Cardiac septum (tissue), 1 donor: Measurements from ENCODE around the gene SLC9A7. TPM values are rescaled to one million over a fixed set of nuclear protein-coding genes. Genes with fewer than 3 reads are reported as not detected.

Experiments
- DNase-seq: peaks from one replicate; pipeline ENCODE4 v3.0.0-alpha.2; 2020; ENCODE audit warnings: low spot score
- intact Hi-C: fragments of 100-400 bp; cut with DNase I; formaldehyde crosslinking; loops from one replicate; pipeline ENCODE4 v1.14.0; 2022
- total RNA-seq: library from RNA; stranded (reverse); fragmentation: NEBNext Ultra II Directional; extraction: Animal tissue kit (Norgen Biotek cat#: 25700); gene quantifications from one replicate; pipeline ENCODE4 v1.2.1, GENCODE V29; 2021
- donor health status: DM: no; HTN: no; CAD: no.

The SLC9A7 gene
- total RNA-seq, 1 donor from 2014 or later: 1.0 TPM

DNA sequence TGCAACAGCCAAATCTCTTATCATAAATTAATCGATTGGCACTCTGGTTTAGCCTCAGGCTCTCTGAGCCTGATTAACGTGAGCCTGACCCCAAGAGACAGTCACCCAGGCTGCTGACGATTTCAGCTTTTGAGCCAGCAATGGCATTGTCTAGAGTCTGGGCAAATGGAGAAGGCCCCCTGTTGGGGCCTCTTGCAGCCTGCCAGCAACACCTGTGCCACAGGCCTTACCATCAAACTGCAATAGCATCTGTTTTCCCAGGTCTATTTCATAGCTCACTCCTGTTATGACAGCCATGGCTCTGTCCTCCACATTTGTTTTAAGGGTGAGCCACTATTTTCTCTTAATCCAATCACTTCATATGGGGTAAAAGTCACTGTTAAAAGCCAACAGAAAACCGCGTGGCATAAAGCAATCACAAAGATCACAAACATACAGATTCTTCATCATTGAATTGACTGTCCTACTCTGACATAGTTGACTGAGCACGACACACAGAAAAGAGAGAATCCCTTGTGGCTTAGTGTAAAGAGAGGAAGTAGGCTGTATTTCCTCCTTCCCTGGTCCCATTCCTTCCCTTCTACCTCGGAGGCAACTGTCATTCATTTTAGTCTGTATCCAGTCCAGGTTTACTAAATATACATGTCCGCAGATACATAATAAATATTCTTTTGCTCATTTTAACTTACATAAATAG, 47.8 kb downstream of the SLC9A7 start:
- intact Hi-C loops: no loop called here
- DNase-seq: no peak

DNA sequence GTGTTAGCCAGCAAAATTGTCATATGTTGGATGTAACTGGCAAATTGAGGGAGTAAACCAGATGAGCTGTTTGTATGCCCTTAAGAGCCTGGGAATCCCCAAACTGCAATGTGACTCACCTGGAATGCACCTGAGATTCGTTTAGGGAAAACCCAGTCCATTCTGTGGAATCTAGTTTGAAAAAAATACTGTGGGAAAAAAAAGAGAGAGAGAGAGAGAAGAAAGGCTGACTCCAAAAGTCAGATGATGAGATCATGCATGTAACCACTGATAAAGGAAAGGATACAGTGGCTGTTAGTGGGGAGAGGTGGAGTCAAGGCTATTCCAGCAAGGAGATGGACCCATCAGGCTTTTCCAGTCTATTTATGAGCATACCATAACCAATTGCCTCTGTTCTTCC, 48.5 kb downstream of the SLC9A7 start:
- intact Hi-C loops: no loop called here

DNA sequence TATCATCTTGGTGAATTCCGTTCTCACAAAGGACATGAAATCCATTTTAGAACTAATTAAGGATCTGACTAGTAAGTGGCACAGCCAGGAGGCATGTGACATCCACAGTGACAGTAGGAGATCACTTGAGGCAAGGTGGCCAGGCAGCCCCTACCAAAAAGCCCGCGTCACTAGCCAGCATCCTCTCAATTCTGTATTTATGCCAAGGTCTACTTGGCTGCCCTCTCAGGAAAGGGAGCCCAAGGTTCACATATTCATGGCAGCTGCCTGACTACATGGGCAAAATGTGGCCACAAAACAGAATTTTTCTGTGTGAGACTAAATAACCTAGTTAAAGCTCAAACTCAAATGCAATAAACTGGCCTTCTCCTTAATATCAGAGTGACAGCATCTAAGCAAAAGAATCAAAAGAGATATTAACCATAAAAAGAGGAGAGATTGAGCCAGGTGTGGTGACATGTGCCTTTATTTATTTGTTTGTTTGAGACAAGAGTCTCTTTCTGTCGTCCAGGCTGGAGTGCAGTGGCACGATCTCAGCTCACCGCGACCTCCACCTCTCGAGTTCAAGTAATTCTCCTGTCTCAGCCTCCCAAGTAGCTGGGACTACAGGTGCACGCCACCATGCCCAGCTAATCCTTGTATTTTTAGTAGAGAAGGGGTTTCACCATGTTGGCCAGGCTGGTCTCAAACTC, 51.5 kb downstream of the SLC9A7 start:
- intact Hi-C loops: no loop called here
- DNase-seq: no peak

More for the DNA sequence above, 48.5 kb downstream of the SLC9A7 start:
- no peak for DNase-seq

DNA sequence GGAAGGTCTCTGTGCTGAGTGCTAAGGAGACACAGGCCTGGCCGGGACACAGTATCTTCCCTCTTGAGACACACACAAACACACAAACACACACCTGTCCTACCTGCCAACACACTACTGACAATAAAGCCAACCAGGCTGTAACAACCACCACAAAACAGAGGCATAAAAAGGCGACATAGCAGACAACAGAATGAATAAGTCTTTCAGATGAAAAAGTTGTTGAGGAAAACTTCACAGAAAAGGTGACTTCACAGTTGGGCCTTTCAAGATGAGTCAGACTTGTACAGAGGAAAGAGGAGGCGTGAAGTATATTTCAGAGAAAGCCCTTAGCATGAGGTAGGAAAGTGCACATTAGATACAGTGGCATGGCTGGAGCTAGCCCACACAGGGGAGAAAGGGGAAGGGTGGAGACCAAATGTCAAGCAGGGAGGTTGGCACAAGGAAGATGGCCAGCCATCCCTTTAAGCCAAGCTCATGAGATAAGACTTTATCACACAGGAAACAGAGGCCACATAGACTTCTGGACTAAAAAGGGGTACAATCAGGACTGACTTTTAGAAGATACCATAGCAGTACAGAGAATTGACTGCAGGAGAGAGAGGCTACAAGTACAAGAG, 54.0 kb downstream of the SLC9A7 start:
- DNase-seq: no peak
- intact Hi-C loops: no loop called here

DNA sequence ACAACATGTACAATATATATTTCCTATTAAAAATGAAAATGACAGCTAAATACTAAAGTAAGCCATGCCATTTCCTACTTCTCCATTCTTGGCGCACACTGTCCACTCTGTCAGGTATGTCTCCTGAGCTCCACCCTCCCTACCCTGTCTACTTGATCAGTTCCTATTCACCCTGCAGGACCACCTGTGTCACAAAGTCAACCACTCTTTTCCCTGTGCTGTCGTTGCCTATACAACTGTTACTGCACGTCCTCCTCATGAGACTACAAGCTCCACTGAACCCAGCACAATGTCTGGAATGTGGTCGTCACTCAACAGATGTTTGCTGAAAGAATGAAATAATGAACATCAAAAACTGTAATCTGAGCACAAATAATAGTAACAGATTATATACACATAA, 54.9 kb downstream of the SLC9A7 start:
- intact Hi-C loops: no loop called here
- no peak for DNase-seq

DNA sequence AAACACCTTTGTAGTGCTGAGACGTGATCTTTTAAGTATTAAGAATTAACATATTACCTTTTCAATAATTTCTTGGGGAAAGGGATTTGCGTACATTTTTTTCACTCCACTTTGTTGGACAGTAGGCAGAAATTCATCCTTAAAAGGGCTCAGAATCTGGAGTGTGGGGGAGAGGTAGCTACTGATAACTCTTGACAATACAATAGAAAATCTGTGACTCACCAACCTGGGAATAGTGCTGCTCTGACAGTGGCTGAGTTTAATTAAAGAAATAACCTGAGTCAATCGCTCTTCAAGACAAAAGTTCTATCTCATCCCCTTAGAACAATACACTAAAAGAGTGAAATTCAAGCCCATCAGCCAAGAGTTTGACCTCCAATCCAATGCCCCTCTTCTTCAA, 60.2 kb downstream of the SLC9A7 start:
- intact Hi-C loops: no loop called here
- no peak for DNase-seq

DNA sequence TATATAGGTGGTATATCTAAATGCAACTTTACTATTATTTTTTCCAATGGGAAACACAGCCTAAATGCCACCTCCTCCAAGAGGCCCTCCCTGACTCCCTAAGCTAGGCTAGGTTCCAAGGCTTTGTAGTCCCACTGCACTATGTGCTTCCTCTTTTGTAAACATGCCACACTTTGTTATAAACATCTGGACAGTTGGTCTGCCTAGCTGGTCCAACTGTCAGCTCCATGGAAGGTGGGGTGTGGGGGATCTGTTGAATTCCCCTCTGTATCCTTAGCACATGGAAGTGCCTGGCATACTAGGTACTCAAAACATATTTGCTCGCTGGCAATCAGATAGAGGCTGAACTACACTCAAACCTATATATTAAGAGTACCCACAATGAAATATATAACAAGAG, 63.4 kb downstream of the SLC9A7 start:
- intact Hi-C loops: no loop called here
- DNase-seq: no peak

DNA sequence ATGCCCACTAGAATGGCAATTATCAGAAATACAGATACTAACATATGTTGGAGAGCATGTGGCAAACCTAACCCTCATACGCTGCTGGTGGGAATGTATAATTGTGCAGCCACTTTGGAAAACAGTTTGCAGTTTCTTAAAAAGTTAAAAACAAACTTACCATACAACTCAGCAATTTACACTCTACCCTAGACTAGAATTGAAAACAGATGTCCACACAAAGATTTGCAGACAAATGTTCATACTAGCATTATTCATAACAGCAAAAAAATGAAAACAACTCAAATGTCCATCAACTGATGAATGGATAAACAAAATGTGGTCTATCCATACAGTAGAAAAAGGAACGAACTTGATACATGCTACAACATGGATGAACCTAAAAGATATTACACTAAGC, 64.4 kb downstream of the SLC9A7 start:
- no peak for DNase-seq
- intact Hi-C loops: no loop called here

DNA sequence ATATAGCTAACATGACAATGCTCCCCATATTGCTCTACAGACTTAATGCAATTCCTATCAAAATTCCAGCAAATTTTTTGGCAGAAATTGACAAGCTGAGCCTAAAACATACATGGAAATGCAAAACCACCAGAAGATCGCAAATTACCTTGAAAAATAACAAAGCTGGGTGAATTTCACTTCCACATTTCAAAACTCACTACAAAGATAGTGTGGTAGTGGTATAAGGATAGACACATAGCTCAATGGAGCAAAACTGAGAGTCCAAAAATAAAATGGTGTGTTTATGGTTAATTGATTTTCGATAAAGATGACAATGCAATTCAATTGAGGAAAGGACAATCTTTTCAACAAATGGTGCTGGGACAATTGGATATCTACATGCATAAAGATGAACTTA, 65.8 kb downstream of the SLC9A7 start:
- intact Hi-C loops: no loop called here
- no peak for DNase-seq

DNA sequence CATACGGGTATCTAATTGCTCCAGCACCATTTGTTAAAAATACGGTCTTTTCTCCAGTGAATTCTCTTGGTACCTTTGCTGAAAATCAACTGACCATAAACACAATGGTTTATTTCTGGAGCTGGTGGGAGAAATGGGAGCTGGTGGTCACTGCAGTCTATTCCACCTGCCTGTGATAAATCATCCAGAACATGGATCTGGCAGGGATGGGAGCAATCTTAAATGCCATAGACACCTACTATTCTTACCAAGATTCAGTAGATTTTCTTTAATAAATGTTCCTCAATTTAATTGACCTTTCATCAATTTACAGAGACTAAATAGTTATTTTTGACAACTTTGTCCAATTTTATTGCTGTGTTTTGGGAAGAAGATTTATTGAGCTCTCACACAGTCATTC, 68.1 kb downstream of the SLC9A7 start:
- no peak for DNase-seq
- intact Hi-C loops: no loop called here

DNA sequence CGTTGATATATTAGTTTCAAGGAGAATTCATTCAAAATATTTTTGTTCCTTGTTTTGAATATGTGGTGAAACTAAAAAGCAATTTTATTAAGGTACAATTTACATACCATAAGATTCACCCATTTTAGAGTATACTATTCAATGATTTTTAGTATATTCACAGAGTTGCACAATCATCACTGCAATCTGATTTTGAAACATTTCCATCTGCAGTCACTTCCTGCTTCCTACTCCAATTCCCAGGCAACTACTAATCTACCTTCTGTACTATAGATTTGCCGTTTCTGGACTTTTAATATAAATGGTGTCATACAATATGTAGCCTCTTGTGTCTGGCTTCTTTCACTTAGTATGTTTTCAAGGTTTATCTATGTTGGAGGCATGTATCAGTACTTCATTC, 71.3 kb downstream of the SLC9A7 start:
- intact Hi-C loops: loop anchor here (5.0 kb wide), 1 partner anchor 135 kb away; no protein-coding TSS in a partner anchor
- DNase-seq: no peak

DNA sequence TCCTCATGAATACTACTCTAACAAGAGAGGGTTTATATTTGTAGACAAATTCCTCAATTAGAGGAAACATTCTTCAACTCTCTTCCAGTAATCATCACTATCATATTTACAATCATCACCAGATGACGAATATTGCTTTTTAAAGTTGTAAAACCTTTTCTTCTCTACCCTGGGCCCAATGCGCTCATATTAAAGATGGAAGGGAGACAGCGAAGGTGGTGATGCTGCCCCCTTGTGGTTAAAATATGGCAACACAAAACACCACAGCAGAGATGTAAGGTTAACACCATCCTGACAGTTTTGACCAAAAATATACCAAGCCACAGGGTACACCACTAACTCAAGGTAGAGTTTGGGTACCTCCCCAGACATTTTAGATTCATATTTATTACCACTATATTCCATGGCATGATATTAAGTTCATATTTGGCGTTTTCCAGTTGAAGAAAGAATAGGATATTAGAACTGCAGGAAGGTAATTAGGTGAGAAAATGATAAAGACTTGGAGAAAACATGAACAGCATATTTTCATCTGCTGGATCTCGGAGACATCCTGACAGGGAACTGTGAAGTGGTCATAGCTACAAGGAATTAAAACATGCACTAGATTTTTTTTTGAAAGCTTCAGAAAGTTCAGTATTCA, 72.8 kb downstream of the SLC9A7 start:
- no peak for DNase-seq
- intact Hi-C loops: loop anchor here (5.0 kb wide), 1 partner anchor 134 kb away; no protein-coding TSS in a partner anchor

DNA sequence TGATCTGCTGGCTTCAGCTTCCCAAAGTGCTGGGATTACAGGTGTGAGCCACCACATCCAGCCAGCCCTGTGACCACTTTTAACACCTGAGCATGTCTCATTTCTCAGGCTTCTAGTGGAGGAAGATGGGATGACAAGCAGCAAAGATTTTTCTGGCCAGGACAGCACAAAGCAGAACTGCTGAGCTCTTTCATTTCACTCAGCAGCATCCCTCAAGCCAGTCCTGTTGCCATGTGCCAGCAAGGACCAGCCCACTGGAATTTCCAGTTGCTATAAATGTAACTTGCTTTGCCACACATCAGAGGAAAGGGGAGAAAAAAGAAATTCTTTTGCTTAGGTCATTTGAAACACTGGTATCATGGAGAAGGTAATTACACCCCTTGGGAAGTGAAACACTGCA, 75.9 kb downstream of the SLC9A7 start:
- intact Hi-C loops: no loop called here
- no peak for DNase-seq

DNA sequence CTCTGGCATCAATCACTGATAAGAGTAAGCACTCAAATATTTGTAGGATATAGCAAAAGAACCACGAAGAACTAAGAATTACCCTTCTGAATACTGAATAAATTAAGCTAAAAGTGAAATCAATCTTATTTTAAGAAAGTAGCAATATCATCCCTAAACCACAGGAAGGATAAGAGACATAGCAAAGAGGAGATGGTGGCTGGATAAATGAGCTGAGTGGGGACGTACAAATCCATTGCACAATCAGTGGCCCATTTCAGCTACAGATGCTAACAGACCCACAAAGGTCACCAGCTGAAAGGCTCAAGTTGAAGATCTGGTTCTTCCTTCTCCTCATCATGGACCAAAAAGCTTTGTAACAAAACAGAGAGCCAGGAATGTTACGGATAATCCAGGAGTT, 77.1 kb downstream of the SLC9A7 start:
- no peak for DNase-seq
- intact Hi-C loops: no loop called here

DNA sequence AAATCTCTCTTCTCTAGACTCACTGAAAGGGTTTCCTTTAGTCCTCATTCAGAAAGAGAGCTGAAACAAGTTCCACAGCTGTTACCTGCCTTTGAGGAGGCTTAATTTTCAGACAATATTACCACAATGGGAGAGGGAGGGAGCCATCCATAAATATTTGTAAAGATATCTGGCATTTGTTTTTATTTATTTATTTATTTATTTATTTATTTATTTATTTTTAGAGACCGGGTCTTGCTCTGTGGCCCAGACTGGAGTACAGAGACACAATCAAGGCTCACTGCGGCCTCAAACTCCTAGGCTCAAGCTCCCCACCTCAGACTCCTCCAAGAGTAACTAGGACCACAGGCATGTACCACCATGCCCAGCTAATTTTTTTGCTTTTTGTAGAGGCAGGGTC, 80.7 kb downstream of the SLC9A7 start:
- no peak for DNase-seq
- intact Hi-C loops: no loop called here

DNA sequence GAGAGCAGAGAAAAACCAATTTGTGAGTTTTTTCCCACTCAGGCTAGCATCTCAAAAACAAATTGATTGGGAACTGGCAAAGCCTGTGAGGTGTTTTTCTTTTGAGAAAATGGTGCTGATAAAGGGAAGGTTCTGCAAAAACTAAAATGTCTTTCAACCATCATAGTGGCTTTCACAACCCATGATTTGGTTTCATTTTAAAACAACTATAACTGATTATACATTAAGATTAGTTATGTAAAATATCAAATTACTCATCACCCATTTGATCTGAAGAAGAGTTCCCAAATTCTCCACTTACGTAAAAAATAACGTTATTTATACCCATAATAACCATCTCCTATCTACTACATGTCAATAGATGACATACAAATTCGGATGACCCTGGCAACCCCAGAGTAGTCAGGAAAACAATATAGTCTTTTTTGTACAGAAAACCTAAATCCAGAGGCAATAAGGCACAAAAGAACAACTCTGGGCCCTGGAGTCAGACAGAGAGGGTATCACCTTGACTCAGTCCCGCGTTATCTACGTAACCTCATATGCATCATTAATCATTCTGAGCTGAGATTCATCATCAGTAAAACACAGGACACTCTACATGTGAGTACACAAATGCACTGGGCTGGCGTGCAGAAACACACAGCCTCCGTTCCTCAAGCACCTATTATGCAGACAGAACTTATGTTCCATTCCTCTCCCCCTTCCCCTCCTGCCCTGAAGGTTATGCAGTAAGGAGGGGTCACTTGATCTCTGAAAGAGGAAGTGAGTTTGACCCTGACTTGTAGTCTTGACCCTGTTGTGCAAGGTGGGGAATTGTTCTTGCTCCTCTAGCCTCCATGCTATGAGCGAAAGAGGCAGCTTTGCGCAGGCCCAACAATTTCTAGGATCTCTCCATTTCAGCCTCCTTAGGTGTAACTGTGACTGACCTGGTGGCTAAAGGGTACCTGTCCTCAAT, 82.2 kb downstream of the SLC9A7 start:
- intact Hi-C loops: no loop called here

DNA sequence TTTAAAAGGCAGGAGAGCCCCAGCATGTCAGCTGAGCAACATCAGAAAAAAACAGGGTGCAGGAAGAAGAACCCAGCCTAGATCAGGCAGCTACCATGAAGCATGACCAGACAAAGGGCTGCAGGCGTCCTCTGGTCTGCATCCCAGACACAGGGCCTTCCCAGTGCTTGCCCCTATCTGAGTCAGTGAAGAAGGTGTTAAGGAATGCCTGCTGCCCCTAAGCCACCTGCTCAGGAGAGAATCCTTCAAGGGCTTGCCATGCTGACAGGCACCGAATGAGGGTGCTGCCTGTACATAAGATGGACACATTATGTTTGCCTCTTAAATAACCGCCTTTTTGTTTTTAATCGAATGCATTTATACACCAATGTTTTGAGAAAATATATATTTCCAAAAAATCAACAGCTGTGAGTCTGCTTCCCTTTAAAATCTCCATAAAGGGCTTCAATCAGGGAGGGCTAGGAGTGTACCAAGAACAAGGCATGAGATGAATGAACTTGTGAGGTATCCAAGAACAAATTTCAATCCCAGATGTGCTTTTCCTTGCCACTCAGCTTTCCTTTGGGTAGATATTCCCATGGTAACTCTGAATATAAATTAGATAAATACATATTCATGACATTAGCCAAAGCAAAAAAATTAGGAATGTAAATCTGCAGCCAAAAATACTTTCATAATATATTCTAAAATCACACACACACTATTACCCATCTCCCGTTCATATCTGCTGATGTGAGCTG, 85.1 kb downstream of the SLC9A7 start:
- intact Hi-C loops: no loop called here
- no peak for DNase-seq

More for the DNA sequence above, 82.2 kb downstream of the SLC9A7 start:
- no peak for DNase-seq

DNA sequence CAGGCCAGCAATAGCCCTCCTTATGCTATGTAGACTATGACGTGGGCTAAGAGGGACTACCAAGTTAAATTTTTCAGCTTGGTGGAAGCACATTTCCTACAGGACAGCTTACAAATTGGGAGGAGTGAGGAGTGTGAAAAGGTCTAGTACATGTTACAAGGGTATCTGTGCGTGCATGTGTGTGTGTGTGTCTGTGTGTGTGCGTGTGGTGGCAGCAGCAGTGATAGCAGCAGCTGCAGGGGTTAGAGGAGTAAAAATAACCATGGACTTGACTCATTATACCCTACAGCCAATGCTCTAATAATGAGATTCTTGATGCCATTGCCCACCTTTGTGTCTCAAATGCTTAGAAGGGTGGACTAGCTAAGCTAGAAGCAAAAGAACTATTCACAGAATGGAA, 88.6 kb downstream of the SLC9A7 start:
- no peak for DNase-seq
- intact Hi-C loops: no loop called here

DNA sequence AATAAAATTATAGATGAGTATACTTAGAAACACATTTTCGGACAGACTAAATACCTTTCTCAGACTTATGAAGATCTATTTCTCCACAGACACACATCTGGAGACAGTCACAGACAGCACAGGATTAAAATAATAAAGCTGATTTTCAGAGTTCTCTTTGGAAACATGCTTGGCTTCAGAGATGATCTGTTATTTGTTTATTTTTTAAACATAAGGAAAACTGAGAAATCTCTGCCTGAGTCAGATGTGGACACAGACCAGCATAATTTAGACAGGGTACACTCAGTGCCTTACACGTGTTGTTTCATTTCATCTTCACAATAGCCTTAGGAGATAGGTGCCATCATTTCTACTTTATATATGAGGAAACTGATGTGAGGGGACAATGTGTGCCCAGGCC, 92.1 kb downstream of the SLC9A7 start:
- intact Hi-C loops: no loop called here

More for the DNA sequence above, 92.1 kb downstream of the SLC9A7 start:
- no peak for DNase-seq
